Activated CD8-positive, alpha-beta memory T cell treated with anti-CD3 and anti-CD28 coated beads, Interleukin-2, amount 50 U/mL, for 48 hours (primary cell): ENCODE measurements around the gene TAS1R2.
"Not testable (repeated sequence)": the region's sequence is repeated elsewhere in the genome, so short reads cannot be mapped to it uniquely, and the experiment has no call there.

Experiments
- DNase-seq: peaks from one replicate; pipeline ENCODE4 v3.0.0-alpha.2; 2020

Gene TAS1R2

GRCh38 chr1:18883636-18884418 is 24.4 kb upstream of the TAS1R2 start:
- peak; percentile 88 for DNase-seq

GRCh38 chr1:18883079-18883478 is 23.6 kb upstream of the TAS1R2 start:
- DNase-seq, result no peak

GRCh38 chr1:18882486-18882885 is 23.0 kb upstream of the TAS1R2 start:
- DNase-seq, result no peak

- DNase-seq, result no peak
Observed at GRCh38 chr1:18881642-18882431, 22.4 kb upstream of the TAS1R2 start.

GRCh38 chr1:18881164-18881563 is 21.7 kb upstream of the TAS1R2 start:
- DNase-seq, result no peak

- no peak for DNase-seq
Observed at GRCh38 chr1:18880585-18880984, 21.1 kb upstream of the TAS1R2 start.

GRCh38 chr1:18879791-18880309 is 20.4 kb upstream of the TAS1R2 start:
- DNase-seq, result no peak

GRCh38 chr1:18879215-18879790 is 19.8 kb upstream of the TAS1R2 start:
- no peak for DNase-seq

- no peak for DNase-seq
Observed at GRCh38 chr1:18878538-18879214, 19.2 kb upstream of the TAS1R2 start.

- no peak for DNase-seq
Observed at GRCh38 chr1:18877282-18877681, 17.8 kb upstream of the TAS1R2 start.

GRCh38 chr1:18876210-18876609 is 16.8 kb upstream of the TAS1R2 start:
- no peak for DNase-seq

- DNase-seq, result no peak
Observed at GRCh38 chr1:18875796-18876128, 16.3 kb upstream of the TAS1R2 start.

GRCh38 chr1:18875107-18875795 is 15.8 kb upstream of the TAS1R2 start:
- DNase-seq, result peak; percentile 88

GRCh38 chr1:18874600-18874999 is 15.1 kb upstream of the TAS1R2 start:
- DNase-seq, result no peak

GRCh38 chr1:18874036-18874435 is 14.6 kb upstream of the TAS1R2 start:
- no peak for DNase-seq

GRCh38 chr1:18872071-18872611 is 12.7 kb upstream of the TAS1R2 start:
- no peak for DNase-seq

GRCh38 chr1:18871401-18872070 is 12.1 kb upstream of the TAS1R2 start:
- no peak for DNase-seq

GRCh38 chr1:18870957-18871356 is 11.5 kb upstream of the TAS1R2 start:
- no peak for DNase-seq

GRCh38 chr1:18870595-18870865 is 11.1 kb upstream of the TAS1R2 start:
- DNase-seq, result not testable (repeated sequence)

GRCh38 chr1:18869847-18870594 is 10.6 kb upstream of the TAS1R2 start:
- no peak for DNase-seq

GRCh38 chr1:18868801-18869424 is 9.5 kb upstream of the TAS1R2 start:
- DNase-seq, result no peak
